Neural progenitor cell (in vitro differentiated cells): ENCODE results near the gene PRSS12. TPM values are rescaled to one million over a fixed set of nuclear protein-coding genes. Genes with fewer than 3 reads are reported as not detected.
A peak's percentile ranks its signal among the peaks of the same experiment; 100 is the strongest.
"Not testable (repeated sequence)": the region's sequence is repeated elsewhere in the genome, so short reads cannot be mapped to it uniquely, and the experiment has no call there.

Experiments
- DNase-seq: peaks from one replicate; pipeline ENCODE4 v3.0.0-alpha.2; 2016; ENCODE audit warnings: low spot score
- H2AFZ ChIP-seq: fragments of 200-600 bp; sonication (generic); replicated peaks from 2 replicates; pipeline ENCODE4 v1.6.1; 2016; ENCODE audit warnings: antibody characterized with exemption
- H3F3A ChIP-seq: fragments of 200-600 bp; sonication (generic); 2 replicates; pipeline ENCODE4 v1.6.1; 2016; ENCODE audit warnings: antibody characterized with exemption, low read depth
- H3K27ac ChIP-seq: fragments of 200-600 bp; sonication (generic); 2 replicates; pipeline ENCODE4 v1.5.1; 2016; ENCODE audit warnings: mild to moderate bottlenecking
- H3K27me3 ChIP-seq: fragments of 200-600 bp; sonication (generic); 2 replicates; pipeline ENCODE4 v1.6.1; 2016; ENCODE audit warnings: mild to moderate bottlenecking, moderate library complexity
- H3K36me3 ChIP-seq: fragments of 200-600 bp; sonication (generic); 2 replicates; pipeline ENCODE4 v1.5.1; 2016
- H3K4me1 ChIP-seq: fragments of 200-600 bp; sonication (generic); 2 replicates; pipeline ENCODE4 v1.6.1; 2016; ENCODE audit warnings: mixed run types
- H3K4me2 ChIP-seq: fragments of 200-600 bp; sonication (generic); 2 replicates; pipeline ENCODE4 v1.6.1; 2016
- H3K4me3 ChIP-seq: fragments of 200-600 bp; sonication (generic); 2 replicates; pipeline ENCODE4 v1.5.1; 2016
- H3K79me2 ChIP-seq: fragments of 200-600 bp; sonication (generic); 2 replicates; pipeline ENCODE4 v1.6.1; 2016; ENCODE audit warnings: low read depth
- H3K9ac ChIP-seq: fragments of 200-600 bp; sonication (generic); 2 replicates; pipeline ENCODE4 v1.6.1; 2016
- H3K9me3 ChIP-seq: fragments of 200-600 bp; sonication (generic); 2 replicates; pipeline ENCODE4 v1.5.1; 2016; ENCODE audit warnings: low read depth
- H4K20me1 ChIP-seq: fragments of 200-600 bp; sonication (generic); 2 replicates; pipeline ENCODE4 v1.6.1; 2016; ENCODE audit warnings: low read depth
- H3K27ac Mint-ChIP-seq: 3 replicates; pipeline ENCODE4 v1.8.0; 2021; ENCODE audit warnings: mixed read lengths
- H3K27me3 Mint-ChIP-seq: 2 replicates; pipeline ENCODE4 v1.8.0; 2022; ENCODE audit warnings: low read depth, mild to moderate bottlenecking, inconsistent platforms, moderate library complexity, mixed read lengths; ENCODE audit not compliant: insufficient read depth
- H3K36me3 Mint-ChIP-seq: 3 replicates; pipeline ENCODE4 v1.8.0; 2021; ENCODE audit warnings: mixed read lengths
- H3K4me1 Mint-ChIP-seq: 3 replicates; pipeline ENCODE4 v1.8.0; 2021; ENCODE audit warnings: mixed read lengths
- H3K4me3 Mint-ChIP-seq: 3 replicates; pipeline ENCODE4 v1.8.0; 2021; ENCODE audit warnings: mild to moderate bottlenecking, moderate library complexity, mixed read lengths
- H3K9me3 Mint-ChIP-seq: 3 replicates; pipeline ENCODE4 v1.8.0; 2020; ENCODE audit warnings: mixed read lengths
- CTCF ChIP-seq: fragments of 200-600 bp; sonication (generic); IDR thresholded peaks from 2 replicates; pipeline ENCODE4 v1.5.1; 2017; ENCODE audit warnings: antibody characterized with exemption, mild to moderate bottlenecking
- EZH2 ChIP-seq: fragments of 200-600 bp; sonication (generic); IDR thresholded peaks from 2 replicates; pipeline ENCODE4 v1.6.1; 2017; ENCODE audit warnings: antibody characterized with exemption, mild to moderate bottlenecking, moderate library complexity
- EZH2phosphoT487 ChIP-seq: fragments of 200-600 bp; sonication (generic); IDR thresholded peaks from 2 replicates; pipeline ENCODE4 v1.6.1; 2017; ENCODE audit warnings: antibody characterized with exemption
- total RNA-seq: library from RNA; depleted of rRNA; stranded (reverse); fragments of >200 nt; gene quantifications from 2 replicates; pipeline ENCODE4 v1.2.3, GENCODE V29; 2015; ENCODE audit warnings: low replicate concordance

PRSS12 gene, protein sequence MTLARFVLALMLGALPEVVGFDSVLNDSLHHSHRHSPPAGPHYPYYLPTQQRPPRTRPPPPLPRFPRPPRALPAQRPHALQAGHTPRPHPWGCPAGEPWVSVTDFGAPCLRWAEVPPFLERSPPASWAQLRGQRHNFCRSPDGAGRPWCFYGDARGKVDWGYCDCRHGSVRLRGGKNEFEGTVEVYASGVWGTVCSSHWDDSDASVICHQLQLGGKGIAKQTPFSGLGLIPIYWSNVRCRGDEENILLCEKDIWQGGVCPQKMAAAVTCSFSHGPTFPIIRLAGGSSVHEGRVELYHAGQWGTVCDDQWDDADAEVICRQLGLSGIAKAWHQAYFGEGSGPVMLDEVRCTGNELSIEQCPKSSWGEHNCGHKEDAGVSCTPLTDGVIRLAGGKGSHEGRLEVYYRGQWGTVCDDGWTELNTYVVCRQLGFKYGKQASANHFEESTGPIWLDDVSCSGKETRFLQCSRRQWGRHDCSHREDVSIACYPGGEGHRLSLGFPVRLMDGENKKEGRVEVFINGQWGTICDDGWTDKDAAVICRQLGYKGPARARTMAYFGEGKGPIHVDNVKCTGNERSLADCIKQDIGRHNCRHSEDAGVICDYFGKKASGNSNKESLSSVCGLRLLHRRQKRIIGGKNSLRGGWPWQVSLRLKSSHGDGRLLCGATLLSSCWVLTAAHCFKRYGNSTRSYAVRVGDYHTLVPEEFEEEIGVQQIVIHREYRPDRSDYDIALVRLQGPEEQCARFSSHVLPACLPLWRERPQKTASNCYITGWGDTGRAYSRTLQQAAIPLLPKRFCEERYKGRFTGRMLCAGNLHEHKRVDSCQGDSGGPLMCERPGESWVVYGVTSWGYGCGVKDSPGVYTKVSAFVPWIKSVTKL
- total RNA-seq: 1.6 and 1.9 TPM in 2 replicates

GRCh38 chr4:118352843-118353533, at the start of gene PRSS12:
TSS of gene PRSS12 (minus strand) at chr4:118353003. CDS start at chr4:118352720, 283 bp downstream.
- Histone ChIP-seq H3K36me3 (no peaks in the 10 kb centered on the region), H3K79me2 (no peaks in the 10 kb centered on the region), H3K27ac (no peak within 1 kb of the TSS), H3K9ac (no peak within 1 kb of the TSS), H3K4me2 (peak within 1 kb of the TSS; percentile 89), H3K9me3 (no peaks in the 10 kb centered on the region), H4K20me1 (no peaks in the 10 kb centered on the region), H3K27me3 (peaks cover 48% of the 10 kb centered on the region), H2AFZ (peak within 1 kb of the TSS; percentile 94), H3K4me1 (peaks cover 6% of the 10 kb centered on the region), H3K4me3 (peak within 1 kb of the TSS; percentile 53), H3F3A (peaks cover 24% of the 10 kb centered on the region)
- Mint-ChIP-seq H3K27me3 (peaks cover 21% of the 10 kb centered on the region), H3K27ac (peak within 1 kb of the TSS; percentile 8), H3K9me3 (peaks cover 3% of the 10 kb centered on the region), H3K4me3 (peak within 1 kb of the TSS; percentile 86), H3K36me3 (no peaks in the 10 kb centered on the region), H3K4me1 (peaks cover 12% of the 10 kb centered on the region)
- TF ChIP-seq CTCF: peak; percentile 76
- TF ChIP-seq EZH2phosphoT487: peak; percentile 13
- no peak for TF ChIP-seq EZH2
- peak; percentile 87 for DNase-seq

DNA sequence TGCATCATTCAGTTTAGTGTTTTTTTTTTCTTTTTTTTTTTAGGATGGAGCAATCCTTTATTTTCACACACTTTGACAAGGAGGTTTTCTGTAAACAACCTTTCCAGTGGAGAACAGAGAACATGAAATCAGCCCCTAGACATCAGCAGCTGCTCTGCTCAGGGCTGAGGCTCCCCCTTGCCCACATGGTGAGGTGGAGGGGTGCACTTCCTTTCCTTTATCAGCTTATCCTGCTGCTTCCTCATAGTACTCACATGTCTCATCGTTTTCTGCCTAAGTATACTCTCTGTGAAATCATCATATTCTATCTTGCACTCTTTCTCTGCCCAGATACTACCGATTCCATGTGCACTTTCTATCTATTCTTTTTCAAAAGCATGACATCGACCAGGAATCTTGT, 47.6 kb upstream of the PRSS12 start:
- Histone ChIP-seq H3K9me3 (no peaks in the 10 kb centered on the region), H3K9ac (no peak overlapping the region), H3K4me3 (no peak overlapping the region), H3K4me2 (peak overlapping the region; percentile 13), H3K79me2 (no peaks in the 10 kb centered on the region), H3K36me3 (no peaks in the 10 kb centered on the region), H3K4me1 (peaks cover 20% of the 10 kb centered on the region), H3K27me3 (no peaks in the 10 kb centered on the region), H2AFZ (no peak overlapping the region), H3F3A (no peaks in the 10 kb centered on the region), H4K20me1 (no peaks in the 10 kb centered on the region), H3K27ac (no peak overlapping the region)
- Mint-ChIP-seq H3K27me3 (no peaks in the 10 kb centered on the region), H3K36me3 (no peaks in the 10 kb centered on the region), H3K9me3 (peaks cover 4% of the 10 kb centered on the region), H3K27ac (no peak overlapping the region), H3K4me1 (peaks cover 5% of the 10 kb centered on the region), H3K4me3 (no peak overlapping the region)
- DNase-seq: no peak
- no peak for TF ChIP-seq CTCF
- TF ChIP-seq EZH2phosphoT487: no peak
- TF ChIP-seq EZH2: no peak

- H3F3A ChIP-seq, H3K4me1 Mint-ChIP-seq, H3K27ac ChIP-seq, H3K9ac ChIP-seq, H3K36me3 ChIP-seq, H3K27me3 Mint-ChIP-seq, H3K9me3 Mint-ChIP-seq, H3K4me3 ChIP-seq, H3K4me3 Mint-ChIP-seq, H3K79me2 ChIP-seq, H2AFZ ChIP-seq, H3K9me3 ChIP-seq, H4K20me1 ChIP-seq, H3K27ac Mint-ChIP-seq, H3K27me3 ChIP-seq, H3K36me3 Mint-ChIP-seq: not testable (repeated sequence)
- peak; percentile 67 for DNase-seq
- peak overlapping the region; percentile 13 for H3K4me2 ChIP-seq
- H3K4me1 ChIP-seq: peaks cover 24% of the 10 kb centered on the region
Observed at GRCh38 chr4:118399883-118400282, 47.1 kb upstream of the PRSS12 start.
